A549 (cell line): Measurements from ENCODE around the gene SEPTIN10. TPM values are rescaled to one million over a fixed set of nuclear protein-coding genes. Genes with fewer than 3 reads are reported as not detected.

Experiments
- ATAC-seq, 2 experiments: fragments of 200-7000 bp in 1 of 2; fragments of >200 bp in 1 of 2; cut with Nextera tagmentation in 1 of 2; cut with Tn5 transposase in 1 of 2; 3 replicates each; pipeline versions ENCODE4 v1.8.0 to v1.9.1; 2018 to 2020; ENCODE audit warnings: mild to moderate bottlenecking in 1 of 2, moderate library complexity in 1 of 2
- CTCF ChIA-PET: fragments of 300-600 bp; sonication (Branson Sonifier 250); formaldehyde crosslinking; extraction: SDS; loops from one replicate; lab custom pipeline; 2021; ENCODE audit warnings: antibody characterized with exemption, inconsistent platforms; lab: Yijun Ruan, JAX
- POLR2A ChIA-PET: fragments of 350-600 bp; formaldehyde crosslinking; extraction: SDS; loops from one replicate; lab custom pipeline; 2021; ENCODE audit warnings: antibody characterized with exemption, inconsistent platforms; lab: Yijun Ruan, JAX
- DNase-seq, 2 experiments: peaks; one replicate each; pipeline versions ENCODE4 v3.0.0 to v3.0.0-alpha.2; 2011 to 2016; ENCODE audit warnings: low read depth in 1 of 2, low spot score in 1 of 2
- FAIRE-seq: peaks from 2 replicates; lab custom pipeline; 2011; peaks lifted over from hg19 to GRCh38; lab: Jason Lieb, UNC
- H3K27ac ChIP-seq, 2 experiments: fragments of >200 bp; sonication (Bioruptor Twin); formaldehyde crosslinking; 3 replicates each; pipeline ENCODE4 v1.5.1; 2016 to 2017
- H3K4me1 ChIP-seq: fragments of >200 bp; sonication (Bioruptor Twin); formaldehyde crosslinking; 3 replicates; pipeline ENCODE4 v1.6.1; 2016
- H3K4me2 ChIP-seq: fragments of >200 bp; sonication (Bioruptor Twin); formaldehyde crosslinking; 3 replicates; pipeline ENCODE4 v1.6.1; 2016
- H3K4me3 ChIP-seq: fragments of >200 bp; sonication (Bioruptor Twin); formaldehyde crosslinking; 3 replicates; pipeline ENCODE4 v1.5.1; 2016
- H3K9me3 ChIP-seq: fragments of >200 bp; sonication (Bioruptor Twin); formaldehyde crosslinking; 3 replicates; pipeline ENCODE4 v1.6.1; 2016
- BHLHE40 ChIP-seq: IDR thresholded peaks from 2 replicates; pipeline ENCODE4 v1.6.1; 2012; ENCODE audit warnings: low read depth, low read length, inconsistent platforms
- CBX2 ChIP-seq: fragments of 200-600 bp; sonication (generic); IDR thresholded peaks from 2 replicates; pipeline ENCODE4 v1.6.1; 2016; ENCODE audit warnings: low read depth, mild to moderate bottlenecking, borderline replicate concordance
- CHD4 ChIP-seq: fragments of 200-600 bp; sonication (generic); IDR thresholded peaks from 2 replicates; pipeline ENCODE4 v1.6.1; 2016; ENCODE audit warnings: antibody characterized with exemption, mild to moderate bottlenecking, borderline replicate concordance
- GATA3 ChIP-seq: IDR thresholded peaks from 2 replicates; pipeline ENCODE4 v1.6.1; 2012; ENCODE audit warnings: borderline replicate concordance
- HOXB13 ChIP-seq: fragments of 250-450 bp; sonication (Bioruptor Pico); IDR thresholded peaks from 2 replicates; pipeline ENCODE4 v1.5.0; 2020; ENCODE audit warnings: low read depth, mild to moderate bottlenecking, moderate library complexity
- KDM1A ChIP-seq: fragments of 200-600 bp; sonication (generic); IDR thresholded peaks from 2 replicates; pipeline ENCODE4 v1.6.1; 2016; ENCODE audit warnings: low read depth, mild to moderate bottlenecking
- NFE2L2 ChIP-seq: fragments of 150-350 bp; conservative IDR thresholded peaks from 2 replicates; pipeline ENCODE4 v1.6.1; 2014; ENCODE audit warnings: low read length
- NR3C1 ChIP-seq: fragments of >200 bp; sonication (Bioruptor Twin); formaldehyde crosslinking; IDR thresholded peaks from 3 replicates; pipeline ENCODE4 v1.6.1; 2017
- PHF8 ChIP-seq: fragments of 200-600 bp; sonication (generic); IDR thresholded peaks from 2 replicates; pipeline ENCODE4 v1.6.1; 2016; ENCODE audit warnings: low read depth, mild to moderate bottlenecking, antibody characterized with exemption, moderate library complexity, borderline replicate concordance
- POLR2A ChIP-seq: IDR thresholded peaks from 2 replicates; pipeline ENCODE4 v1.6.1; 2012; ENCODE audit warnings: mild to moderate bottlenecking, low read length
- RAD21 ChIP-seq, 2 experiments: fragments of >200 bp in 1 of 2; sonication (Bioruptor Twin) in 1 of 2; formaldehyde crosslinking in 1 of 2; IDR thresholded peaks in 1 of 2; conservative IDR thresholded peaks in 1 of 2; 2 replicates in 1 of 2; 3 replicates in 1 of 2; pipeline ENCODE4 v1.6.1; 2012 to 2018; ENCODE audit warnings: inconsistent platforms in 1 of 2
- RNF2 ChIP-seq: fragments of 200-600 bp; sonication (generic); IDR thresholded peaks from 2 replicates; pipeline ENCODE4 v1.6.1; 2016; ENCODE audit warnings: low read depth, mild to moderate bottlenecking, antibody characterized with exemption, moderate library complexity, borderline replicate concordance
- SREBF2 ChIP-seq: fragments of 450-650 bp; IDR thresholded peaks from 2 replicates; pipeline ENCODE4 v1.6.1; 2014; ENCODE audit warnings: mild to moderate bottlenecking, moderate library complexity
- TFCP2L1 ChIP-seq: fragments of 250-450 bp; sonication (Bioruptor Pico); IDR thresholded peaks from 2 replicates; pipeline ENCODE4 v1.5.0; 2021; ENCODE audit warnings: mild to moderate bottlenecking
- ZFP36 ChIP-seq: fragments of 450-650 bp; IDR thresholded peaks from 2 replicates; pipeline ENCODE4 v1.6.1; 2014; ENCODE audit warnings: borderline replicate concordance; ENCODE audit not compliant: partially characterized antibody
- ZSCAN20 ChIP-seq: fragments of 250-450 bp; sonication (Bioruptor Pico); IDR thresholded peaks from 2 replicates; pipeline ENCODE4 v1.8.0; 2022; ENCODE audit warnings: mild to moderate bottlenecking, moderate library complexity
- WGBS: methylation state at CpG from one replicate; pipeline ENCODE4 v1.1.6; 2017; ENCODE audit errors: missing lambda C conversion rate; 5-methylcytosine and 5-hydroxymethylcytosine counted together
- polyA plus RNA-seq, 4 experiments: library from polyadenylated mRNA; depleted of rRNA in 3 of 4; stranded (reverse); fragments of >200 nt; fragmentation: RNase III in 1 of 4; extraction: RNeasy Plus Mini Kit Qiagen cat#74134 plus additional on column Dnase treatment in 1 of 4; gene quantifications; 2 replicates in 3 of 4; 3 replicates in 1 of 4; pipeline ENCODE4 v1.2.3, GENCODE V29; 2011 to 2017
- TF ChIP-seq, protein P1 (sequence below): IDR thresholded peaks from 2 replicates; pipeline ENCODE4 v1.6.1; 2012
- TF ChIP-seq, protein P2 (sequence below): IDR thresholded peaks from 2 replicates; pipeline ENCODE4 v1.6.1; 2012
- TF ChIP-seq, protein P3 (sequence below): fragments of >200 bp; sonication (Bioruptor Twin); formaldehyde crosslinking; IDR thresholded peaks from 3 replicates; pipeline ENCODE4 v1.6.1; 2016
- TF ChIP-seq, protein P4 (sequence below): fragments of 450-650 bp; IDR thresholded peaks from 2 replicates; pipeline ENCODE4 v1.6.1; 2014; ENCODE audit warnings: antibody characterized with exemption
- TF ChIP-seq, protein P5 (sequence below): fragments of 200-600 bp; sonication (generic); IDR thresholded peaks from 2 replicates; pipeline ENCODE4 v1.6.1; 2016; ENCODE audit warnings: antibody characterized with exemption, mild to moderate bottlenecking, moderate library complexity
- TF ChIP-seq, protein P6 (sequence below): fragments of 150-350 bp; IDR thresholded peaks from 2 replicates; pipeline ENCODE4 v1.6.1; 2014; ENCODE audit warnings: low read depth, mild to moderate bottlenecking, low read length

The SEPTIN10 gene
- polyA plus RNA-seq, 2 of the 4 experiments (the other 2 are of a cell fraction): 87.6 to 95.0 TPM

DNA sequence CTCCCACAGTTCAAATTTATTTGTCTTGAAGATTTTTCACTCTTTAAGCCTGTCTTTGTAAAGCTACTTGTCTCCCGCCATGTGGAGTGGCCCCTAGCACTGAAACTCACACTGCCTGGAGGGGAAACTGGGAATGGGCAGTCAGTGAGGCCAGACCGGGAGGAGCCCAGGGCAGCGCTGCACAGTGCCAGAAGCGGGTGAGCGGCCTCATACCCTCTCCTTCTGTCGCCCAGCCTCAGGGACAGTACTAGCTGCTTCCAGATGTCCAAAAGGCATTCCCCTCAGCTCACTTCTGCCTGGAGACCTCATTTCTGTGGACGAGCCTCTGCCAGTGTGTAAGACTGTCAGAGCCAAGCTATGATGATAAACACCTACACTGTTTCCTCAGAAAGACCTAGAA lies 79.9 kb downstream of the SEPTIN10 start:
- H3K4me1 ChIP-seq: no peaks in the 10 kb centered on the region
- H3K9me3 ChIP-seq: no peaks in the 10 kb centered on the region
- no peak for FAIRE-seq
- ChIA-PET CTCF (interaction anchor here (0.6 to 5.1 kb wide), 7 partner anchors 8 to 200 kb away, joined by 3 to 45 read pairs (median 3); no protein-coding TSS in a partner anchor), POLR2A (no interaction called here)
- no peak overlapping the region for H3K4me2 ChIP-seq
- ATAC-seq: no peak; a peak in 2 of 6 replicates
- 83% methylated on average over 7 of the region's 7 CpGs for WGBS
- no peak for DNase-seq
- TF ChIP-seq ZSCAN20 (CRISPR knock-in tag) (no peak), KDM1A (no peak), RNF2 (no peak), PHF8 (no peak), TFCP2L1 (CRISPR knock-in tag) (no peak), RAD21 (conservative IDR thresholded peaks at IDR 0.05 in 1 of 2, IDR thresholded peaks at IDR 0.05 in 1 of 2) (no peak), NFE2L2 (no peak), NR3C1 (no peak), CHD4 (no peak), HOXB13 (CRISPR knock-in tag) (no peak)
- TF ChIP-seq, protein P1, sequence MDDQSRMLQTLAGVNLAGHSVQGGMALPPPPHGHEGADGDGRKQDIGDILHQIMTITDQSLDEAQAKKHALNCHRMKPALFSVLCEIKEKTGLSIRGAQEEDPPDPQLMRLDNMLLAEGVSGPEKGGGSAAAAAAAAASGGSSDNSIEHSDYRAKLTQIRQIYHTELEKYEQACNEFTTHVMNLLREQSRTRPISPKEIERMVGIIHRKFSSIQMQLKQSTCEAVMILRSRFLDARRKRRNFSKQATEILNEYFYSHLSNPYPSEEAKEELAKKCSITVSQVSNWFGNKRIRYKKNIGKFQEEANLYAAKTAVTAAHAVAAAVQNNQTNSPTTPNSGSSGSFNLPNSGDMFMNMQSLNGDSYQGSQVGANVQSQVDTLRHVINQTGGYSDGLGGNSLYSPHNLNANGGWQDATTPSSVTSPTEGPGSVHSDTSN: no peak
- TF ChIP-seq, protein P2, sequence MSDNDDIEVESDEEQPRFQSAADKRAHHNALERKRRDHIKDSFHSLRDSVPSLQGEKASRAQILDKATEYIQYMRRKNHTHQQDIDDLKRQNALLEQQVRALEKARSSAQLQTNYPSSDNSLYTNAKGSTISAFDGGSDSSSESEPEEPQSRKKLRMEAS: no peak
- TF ChIP-seq, protein P3, sequence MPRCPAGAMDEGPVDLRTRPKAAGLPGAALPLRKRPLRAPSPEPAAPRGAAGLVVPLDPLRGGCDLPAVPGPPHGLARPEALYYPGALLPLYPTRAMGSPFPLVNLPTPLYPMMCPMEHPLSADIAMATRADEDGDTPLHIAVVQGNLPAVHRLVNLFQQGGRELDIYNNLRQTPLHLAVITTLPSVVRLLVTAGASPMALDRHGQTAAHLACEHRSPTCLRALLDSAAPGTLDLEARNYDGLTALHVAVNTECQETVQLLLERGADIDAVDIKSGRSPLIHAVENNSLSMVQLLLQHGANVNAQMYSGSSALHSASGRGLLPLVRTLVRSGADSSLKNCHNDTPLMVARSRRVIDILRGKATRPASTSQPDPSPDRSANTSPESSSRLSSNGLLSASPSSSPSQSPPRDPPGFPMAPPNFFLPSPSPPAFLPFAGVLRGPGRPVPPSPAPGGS: no peak
- TF ChIP-seq, protein P4, sequence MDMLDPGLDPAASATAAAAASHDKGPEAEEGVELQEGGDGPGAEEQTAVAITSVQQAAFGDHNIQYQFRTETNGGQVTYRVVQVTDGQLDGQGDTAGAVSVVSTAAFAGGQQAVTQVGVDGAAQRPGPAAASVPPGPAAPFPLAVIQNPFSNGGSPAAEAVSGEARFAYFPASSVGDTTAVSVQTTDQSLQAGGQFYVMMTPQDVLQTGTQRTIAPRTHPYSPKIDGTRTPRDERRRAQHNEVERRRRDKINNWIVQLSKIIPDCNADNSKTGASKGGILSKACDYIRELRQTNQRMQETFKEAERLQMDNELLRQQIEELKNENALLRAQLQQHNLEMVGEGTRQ: no peak
- H3K4me3 ChIP-seq: no peak overlapping the region
- no peak overlapping the region for H3K27ac ChIP-seq

DNA sequence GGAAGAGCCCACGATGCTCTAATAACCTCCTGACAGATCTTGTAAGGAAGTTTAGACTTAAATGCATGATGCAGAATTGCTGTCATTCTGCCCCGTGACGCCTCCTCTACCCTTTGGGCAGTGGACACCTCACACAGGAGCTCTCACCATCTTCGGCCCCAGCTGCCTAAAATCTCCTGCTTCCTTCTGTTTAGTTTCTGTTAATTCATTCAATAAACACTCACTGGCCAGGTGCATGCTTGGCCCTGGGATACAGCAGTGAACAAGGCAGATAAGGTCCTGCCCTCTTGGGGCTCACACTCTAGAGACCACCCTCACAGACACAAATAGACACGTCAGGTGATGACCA lies 81.1 kb downstream of the SEPTIN10 start:
- H3K4me2 ChIP-seq: no peak overlapping the region
- no peak overlapping the region for H3K4me3 ChIP-seq
- DNase-seq: no peak
- no peaks in the 10 kb centered on the region for H3K9me3 ChIP-seq
- no peaks in the 10 kb centered on the region for H3K4me1 ChIP-seq
- no peak for TF ChIP-seq CBX2
- no peak for TF ChIP-seq SREBF2
- TF ChIP-seq POLR2A: no peak
- TF ChIP-seq NFE2L2: no peak
- TF ChIP-seq, protein P5, sequence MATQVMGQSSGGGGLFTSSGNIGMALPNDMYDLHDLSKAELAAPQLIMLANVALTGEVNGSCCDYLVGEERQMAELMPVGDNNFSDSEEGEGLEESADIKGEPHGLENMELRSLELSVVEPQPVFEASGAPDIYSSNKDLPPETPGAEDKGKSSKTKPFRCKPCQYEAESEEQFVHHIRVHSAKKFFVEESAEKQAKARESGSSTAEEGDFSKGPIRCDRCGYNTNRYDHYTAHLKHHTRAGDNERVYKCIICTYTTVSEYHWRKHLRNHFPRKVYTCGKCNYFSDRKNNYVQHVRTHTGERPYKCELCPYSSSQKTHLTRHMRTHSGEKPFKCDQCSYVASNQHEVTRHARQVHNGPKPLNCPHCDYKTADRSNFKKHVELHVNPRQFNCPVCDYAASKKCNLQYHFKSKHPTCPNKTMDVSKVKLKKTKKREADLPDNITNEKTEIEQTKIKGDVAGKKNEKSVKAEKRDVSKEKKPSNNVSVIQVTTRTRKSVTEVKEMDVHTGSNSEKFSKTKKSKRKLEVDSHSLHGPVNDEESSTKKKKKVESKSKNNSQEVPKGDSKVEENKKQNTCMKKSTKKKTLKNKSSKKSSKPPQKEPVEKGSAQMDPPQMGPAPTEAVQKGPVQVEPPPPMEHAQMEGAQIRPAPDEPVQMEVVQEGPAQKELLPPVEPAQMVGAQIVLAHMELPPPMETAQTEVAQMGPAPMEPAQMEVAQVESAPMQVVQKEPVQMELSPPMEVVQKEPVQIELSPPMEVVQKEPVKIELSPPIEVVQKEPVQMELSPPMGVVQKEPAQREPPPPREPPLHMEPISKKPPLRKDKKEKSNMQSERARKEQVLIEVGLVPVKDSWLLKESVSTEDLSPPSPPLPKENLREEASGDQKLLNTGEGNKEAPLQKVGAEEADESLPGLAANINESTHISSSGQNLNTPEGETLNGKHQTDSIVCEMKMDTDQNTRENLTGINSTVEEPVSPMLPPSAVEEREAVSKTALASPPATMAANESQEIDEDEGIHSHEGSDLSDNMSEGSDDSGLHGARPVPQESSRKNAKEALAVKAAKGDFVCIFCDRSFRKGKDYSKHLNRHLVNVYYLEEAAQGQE: no peak
- TF ChIP-seq BHLHE40: no peak
- TF ChIP-seq, protein P2: no peak
- TF ChIP-seq, protein P6, sequence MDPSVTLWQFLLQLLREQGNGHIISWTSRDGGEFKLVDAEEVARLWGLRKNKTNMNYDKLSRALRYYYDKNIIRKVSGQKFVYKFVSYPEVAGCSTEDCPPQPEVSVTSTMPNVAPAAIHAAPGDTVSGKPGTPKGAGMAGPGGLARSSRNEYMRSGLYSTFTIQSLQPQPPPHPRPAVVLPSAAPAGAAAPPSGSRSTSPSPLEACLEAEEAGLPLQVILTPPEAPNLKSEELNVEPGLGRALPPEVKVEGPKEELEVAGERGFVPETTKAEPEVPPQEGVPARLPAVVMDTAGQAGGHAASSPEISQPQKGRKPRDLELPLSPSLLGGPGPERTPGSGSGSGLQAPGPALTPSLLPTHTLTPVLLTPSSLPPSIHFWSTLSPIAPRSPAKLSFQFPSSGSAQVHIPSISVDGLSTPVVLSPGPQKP: no peak
- TF ChIP-seq GATA3: no peak
- TF ChIP-seq ZFP36: no peak
- FAIRE-seq: no peak
- CTCF ChIA-PET: interaction anchor here (1.1 to 5.1 kb wide), 8 partner anchors 8 to 405 kb away, joined by 3 to 45 read pairs (median 6); no protein-coding TSS in a partner anchor
- POLR2A ChIA-PET: no interaction called here
- ATAC-seq: no peak
- H3K27ac ChIP-seq: no peak overlapping the region
- WGBS: 85% methylated on average over 5 of the region's 5 CpGs
